ENCODE results near the gene HTD2.

The HTD2 gene

DNA sequence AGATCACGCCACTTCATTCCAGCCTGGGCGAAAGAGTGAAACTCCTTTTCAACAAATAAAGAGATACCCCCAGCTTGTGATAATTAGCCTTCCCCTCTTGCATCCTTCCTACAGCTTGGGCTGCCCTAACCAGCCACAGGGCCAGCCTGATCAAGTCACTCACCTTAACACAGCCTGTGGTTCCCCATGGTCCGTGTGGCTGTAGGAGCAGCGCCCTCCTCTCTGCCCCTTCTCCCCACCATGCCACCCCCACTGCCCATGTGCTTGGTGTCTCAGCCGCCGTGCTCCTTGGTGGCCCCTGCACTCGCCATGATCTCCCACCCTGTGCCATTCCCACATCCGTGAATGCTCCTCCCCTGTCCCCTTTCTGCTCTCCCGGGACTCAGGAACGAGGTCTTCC, 13.5 kb upstream of the HTD2 start:
- no peak for DNase-seq (ENCODE audit: low read depth)

DNA sequence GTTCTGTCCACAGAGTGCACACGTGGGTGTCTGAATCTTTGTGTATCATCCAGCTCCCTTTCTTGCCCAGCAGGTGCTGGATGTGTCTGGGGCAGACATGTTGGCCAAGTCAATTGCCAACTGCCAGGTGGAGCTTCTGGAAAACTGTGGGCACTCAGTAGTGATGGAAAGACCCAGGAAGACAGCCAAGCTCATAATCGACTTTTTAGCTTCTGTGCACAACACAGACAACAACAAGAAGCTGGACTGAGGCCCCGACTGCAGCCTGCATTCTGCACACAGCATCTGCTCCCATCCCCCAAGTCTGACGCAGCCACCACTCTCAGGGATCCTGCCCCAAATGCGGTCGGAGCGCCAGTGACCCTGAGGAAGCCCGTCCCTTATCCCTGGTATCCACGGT, 12.8 kb upstream of the HTD2 start:
- DNase-seq (ENCODE audit: low read depth): no peak

GRCh38 chr3:58296269-58296668, 10.1 kb upstream of the HTD2 start:
- DNase-seq (ENCODE audit: low read depth): no peak

- no peak for DNase-seq (ENCODE audit: low read depth)
Measured at GRCh38 chr3:58296843-58297242, 9.5 kb upstream of the HTD2 start.

DNA sequence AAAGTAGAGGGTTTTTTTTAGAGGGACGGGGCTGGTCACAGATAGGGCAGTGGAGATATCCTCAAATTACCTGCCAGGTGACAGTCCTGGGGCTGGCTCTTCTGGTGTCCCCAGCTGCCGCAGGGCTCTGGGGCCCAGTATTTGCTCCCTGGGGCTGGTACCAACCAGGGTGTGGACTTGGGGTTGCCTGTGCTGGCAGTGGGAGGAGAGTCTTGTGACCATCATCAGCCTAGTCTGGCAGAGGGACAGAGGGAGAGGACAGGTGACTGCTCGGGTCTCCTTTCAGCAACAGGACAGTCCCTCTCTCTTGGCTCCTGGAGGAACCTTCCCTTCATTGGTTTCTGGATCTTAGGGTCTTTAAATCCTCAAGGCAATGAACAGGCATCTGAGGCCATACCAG, 8.1 kb upstream of the HTD2 start:
- no peak for DNase-seq (ENCODE audit: low read depth)

DNA sequence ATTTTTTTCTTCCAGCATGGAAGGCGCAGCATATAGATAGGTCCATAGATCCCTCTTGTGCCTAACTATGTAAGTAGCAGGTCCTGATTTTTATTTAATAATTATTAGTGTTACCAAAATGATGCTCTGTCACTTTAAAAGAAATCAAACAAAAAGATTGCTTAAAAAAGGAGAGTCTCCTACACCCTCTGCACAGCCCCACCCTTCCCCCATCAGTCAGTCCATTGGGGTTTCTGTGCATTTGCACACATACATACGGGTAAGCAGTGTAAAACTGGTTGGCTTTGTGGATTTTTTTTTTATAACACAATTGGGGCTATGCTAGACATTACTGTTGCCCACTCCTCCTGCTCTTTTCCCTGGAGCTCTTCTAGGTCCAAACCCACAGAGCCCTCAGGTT, 7.2 kb upstream of the HTD2 start:
- DNase-seq (ENCODE audit: low read depth): no peak

DNA sequence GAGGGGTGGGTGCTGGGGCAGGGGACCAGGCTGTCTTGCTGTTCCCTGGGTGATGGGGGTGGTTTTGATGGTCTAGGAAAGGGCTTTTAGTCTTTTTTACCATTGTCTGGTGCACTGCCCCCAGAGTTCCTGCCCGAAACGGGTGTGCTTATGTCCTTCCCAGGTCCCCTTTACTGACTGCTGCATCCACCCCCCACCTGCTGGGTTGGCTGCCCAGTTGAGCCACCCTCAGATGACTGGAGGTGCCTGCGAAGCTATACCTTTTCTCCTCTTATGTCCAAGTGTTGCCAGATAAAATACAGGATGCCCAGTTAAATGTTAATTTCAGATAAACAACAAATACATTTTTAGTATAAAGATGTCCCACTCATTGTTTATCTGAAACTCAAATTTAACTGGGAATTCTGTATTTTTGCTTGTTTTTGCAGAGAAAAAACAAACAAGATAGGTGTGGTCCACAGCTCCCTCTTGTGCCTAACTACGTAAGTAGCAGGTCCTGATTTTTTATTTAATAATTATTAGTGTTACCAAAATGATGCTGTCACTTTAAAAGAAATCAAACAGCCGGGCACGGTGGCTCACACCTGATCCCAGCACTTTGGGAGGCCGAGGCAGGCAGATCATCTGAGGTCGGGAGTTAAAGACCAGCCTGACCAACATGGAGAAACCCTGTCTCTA, 6.3 kb upstream of the HTD2 start:
- DNase-seq (ENCODE audit: low read depth): no peak

GRCh38 chr3:58307639-58308215, 1.4 kb downstream of the HTD2 start:
- no peak for DNase-seq (ENCODE audit: low read depth)

DNA sequence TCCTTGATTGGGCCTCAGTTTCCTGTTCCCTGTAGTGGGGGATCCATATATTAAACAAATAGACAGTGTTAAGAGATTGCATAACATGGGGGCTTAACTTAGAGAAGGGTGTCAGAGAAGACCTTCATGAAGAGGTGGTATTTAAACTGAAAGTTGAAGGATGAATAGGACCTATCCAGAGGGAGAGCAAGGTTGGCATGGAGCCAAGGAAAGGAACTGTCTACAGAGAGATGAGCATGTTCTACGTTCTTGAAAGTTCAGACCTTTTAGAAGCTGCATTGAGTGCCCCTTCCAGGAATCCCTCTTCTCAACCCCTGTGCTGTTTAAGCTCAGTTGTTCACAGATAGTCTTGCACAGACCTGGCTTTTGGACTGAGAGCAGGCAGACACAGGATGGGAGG, 2.4 kb downstream of the HTD2 start:
- DNase-seq (ENCODE audit: low read depth): no peak

- no peak for DNase-seq (ENCODE audit: low read depth)
Measured at GRCh38 chr3:58317811-58318210, 11.5 kb downstream of the HTD2 start.

- no peak for DNase-seq (ENCODE audit: low read depth)
Measured at GRCh38 chr3:58321791-58322190, 15.5 kb downstream of the HTD2 start.

DNA sequence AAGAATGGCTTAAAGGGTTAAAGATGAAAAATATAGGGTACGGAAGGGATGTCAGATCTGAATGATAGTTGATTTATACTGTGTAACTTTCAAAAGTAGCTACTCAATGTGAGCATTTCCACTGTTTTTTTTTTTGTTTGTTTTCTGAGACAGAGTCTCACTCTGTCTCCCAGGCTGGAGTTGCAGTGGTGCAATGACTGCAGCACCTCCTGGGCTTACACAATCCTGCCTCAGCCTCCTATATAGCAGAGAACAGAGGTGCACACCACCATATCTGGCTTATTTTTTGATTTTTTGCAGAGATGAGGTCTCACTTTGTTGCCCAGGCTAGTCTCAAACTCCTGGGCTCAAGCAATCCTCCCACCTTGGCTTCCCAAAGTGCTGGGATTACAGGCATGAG, 16.5 kb downstream of the HTD2 start:
- DNase-seq (ENCODE audit: low read depth): no peak

DNA sequence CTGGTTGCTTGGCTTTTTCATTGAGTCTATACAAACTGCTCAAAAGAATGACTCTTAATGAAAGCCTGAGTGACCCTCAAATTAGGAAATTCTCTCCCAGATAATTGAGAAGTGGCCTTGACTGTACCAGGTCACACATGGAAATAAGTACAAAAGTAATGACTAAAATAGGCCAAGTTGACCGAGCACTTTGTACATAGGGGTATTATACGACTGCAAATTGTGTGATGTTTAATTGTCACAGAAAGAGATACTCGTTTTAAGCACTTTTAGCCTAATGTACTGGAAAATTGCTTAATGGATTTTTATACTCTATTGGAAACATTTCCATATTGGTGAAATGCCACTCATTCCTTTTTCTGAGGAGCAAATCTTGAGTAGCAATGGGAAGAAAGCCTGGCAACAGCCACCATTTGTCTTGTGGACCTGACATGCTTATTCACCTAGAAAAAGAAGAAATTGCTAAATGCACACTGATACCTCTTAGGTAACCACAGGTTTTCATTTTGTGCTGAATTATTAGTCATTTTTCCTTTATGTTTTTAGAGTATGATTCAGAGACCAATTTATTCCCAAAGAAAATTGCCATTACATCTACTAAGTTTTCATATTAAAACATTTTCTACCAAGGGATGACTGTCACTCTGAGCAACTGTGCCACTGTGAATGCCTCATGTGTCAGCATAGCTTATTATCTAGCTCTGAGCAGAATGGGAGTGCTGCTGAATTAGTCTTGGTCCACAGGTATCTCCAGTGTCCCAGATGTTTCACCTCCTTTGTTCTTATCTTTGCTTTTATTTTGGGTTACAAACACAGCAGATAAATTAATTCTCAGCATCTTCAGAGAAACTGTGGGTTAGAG, 17.4 kb downstream of the HTD2 start:
- DNase-seq (ENCODE audit: low read depth): no peak

DNA sequence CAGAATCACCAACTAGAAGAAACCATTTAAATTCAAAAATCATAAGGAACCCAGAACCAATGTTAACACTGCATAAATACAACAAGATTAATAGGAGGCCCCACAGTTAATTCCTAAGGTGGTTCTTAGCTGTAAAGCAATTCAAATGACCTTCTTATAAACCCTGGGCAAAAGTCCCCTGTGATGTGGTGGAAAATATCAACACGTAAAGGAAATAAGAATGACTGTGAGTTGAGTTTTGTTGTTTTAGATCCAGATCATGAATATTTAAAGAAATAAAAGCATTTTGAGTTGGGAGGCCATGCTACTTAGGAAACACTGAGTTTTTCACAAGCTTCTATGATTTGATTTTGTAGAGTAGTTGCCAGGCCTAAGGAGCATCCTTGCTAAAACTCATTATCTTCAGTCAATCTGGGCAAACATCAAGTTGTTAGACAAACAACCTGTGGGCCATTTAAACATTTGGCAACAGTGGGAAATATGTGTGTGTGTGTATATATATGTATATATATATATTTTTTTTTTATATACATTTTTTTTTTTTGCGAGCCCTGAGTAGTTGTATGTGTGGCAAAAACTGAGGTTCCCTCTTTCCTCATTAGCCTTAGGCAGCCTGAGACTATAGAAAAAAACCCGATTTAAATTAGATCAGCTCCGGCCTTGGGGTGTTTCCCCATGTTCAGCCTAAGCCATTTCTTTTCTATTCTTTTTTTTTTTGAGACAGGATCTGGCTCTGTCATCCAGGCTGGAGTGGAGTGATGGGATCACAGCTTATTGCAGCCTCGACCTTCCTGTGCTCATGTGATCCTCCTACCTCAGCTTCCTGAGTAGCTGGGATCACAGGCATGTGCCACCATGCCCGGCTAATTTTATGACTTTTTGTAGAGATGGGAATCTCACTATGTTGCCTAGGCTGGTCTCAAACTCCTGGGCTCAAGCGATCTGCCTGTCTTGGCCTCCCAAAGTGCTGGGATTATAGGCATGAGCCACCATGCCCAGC, 18.4 kb downstream of the HTD2 start:
- no peak for DNase-seq (ENCODE audit: low read depth)

DNA sequence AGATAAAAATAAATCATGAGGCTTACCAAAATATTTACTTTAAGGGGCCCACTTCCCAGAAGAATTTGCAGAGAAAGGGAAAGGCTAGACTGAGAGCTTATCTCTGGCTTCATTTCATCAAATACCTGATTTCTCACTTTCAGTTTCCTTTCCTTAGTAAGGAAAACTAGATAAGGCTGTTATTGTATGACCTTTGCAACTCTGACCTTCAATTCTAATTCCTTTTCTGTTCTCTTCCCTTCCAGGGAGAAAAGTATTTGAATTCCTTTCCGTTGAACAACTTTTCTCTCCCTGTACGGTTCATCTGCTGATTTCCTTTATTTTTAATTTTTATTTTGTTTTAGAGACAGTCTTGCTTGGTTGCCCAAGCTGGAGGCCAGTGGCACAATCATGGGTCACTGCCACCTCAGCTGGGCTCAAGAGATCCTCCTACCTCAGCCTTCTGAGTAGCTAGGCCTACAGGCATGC, 19.2 kb downstream of the HTD2 start:
- no peak for DNase-seq (ENCODE audit: low read depth)

DNA sequence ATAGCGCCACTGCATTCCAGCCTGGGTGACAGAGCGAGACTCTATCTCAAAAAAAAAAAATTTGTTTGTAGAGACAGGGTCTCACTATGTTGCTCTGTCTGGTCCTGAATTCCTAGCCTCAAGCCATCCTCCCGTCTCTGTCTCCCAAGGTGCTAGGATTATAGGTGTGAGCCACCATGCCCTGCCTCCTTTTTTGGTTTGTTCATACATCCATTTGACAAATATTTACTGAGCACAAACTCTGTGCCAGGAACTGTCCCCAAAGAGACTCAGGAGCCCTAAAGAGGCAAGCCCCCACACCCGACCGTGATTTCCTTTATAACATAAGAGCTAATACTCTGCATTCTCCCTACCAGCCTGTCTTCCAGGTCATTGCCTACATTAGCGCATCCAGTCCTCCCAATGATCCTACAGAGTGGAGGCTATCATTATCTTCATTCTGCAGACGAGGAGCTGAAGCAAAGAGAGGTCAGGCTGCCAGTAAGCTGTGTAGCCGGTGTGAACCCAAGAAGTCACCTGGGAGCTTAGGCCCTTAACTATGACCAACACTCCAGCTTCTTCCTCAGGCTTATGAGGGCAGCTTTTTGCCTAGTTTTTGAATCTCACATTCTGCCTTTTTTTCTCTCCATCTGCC, 20.1 kb downstream of the HTD2 start:
- no peak for DNase-seq (ENCODE audit: low read depth)

- DNase-seq (ENCODE audit: low read depth): no peak
Measured at GRCh38 chr3:58329150-58329921, 23.0 kb downstream of the HTD2 start.

GRCh38 chr3:58329922-58330413, 23.6 kb downstream of the HTD2 start:
- DNase-seq (ENCODE audit: low read depth): no peak

DNA sequence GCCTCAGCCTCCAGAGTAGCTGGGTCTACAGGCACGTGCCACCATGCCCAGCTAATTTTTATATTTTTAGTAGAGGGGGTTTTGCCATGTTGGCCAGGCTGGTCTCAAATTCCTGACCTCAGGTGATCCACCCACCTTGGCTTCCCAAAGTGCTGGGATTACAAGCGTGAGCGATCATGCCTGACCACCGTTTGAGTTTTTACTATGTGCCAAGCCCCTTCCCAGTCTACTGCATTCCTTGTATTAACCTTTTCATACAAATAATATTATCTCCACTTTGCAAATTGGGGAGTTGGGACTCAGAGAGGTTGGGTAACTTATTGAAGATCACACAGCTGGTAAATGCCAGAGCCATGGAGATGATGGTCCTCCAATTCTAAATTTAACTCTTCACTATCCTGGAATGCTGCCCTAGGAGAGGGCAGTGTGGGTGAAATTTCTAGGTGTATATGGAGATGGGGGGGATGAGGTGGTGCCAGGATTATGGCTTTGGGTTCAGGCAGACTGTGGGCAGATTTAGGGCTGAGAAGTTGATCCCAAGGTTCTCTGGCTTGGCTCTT, 25.4 kb downstream of the HTD2 start:
- no peak for DNase-seq (ENCODE audit: low read depth)

DNA sequence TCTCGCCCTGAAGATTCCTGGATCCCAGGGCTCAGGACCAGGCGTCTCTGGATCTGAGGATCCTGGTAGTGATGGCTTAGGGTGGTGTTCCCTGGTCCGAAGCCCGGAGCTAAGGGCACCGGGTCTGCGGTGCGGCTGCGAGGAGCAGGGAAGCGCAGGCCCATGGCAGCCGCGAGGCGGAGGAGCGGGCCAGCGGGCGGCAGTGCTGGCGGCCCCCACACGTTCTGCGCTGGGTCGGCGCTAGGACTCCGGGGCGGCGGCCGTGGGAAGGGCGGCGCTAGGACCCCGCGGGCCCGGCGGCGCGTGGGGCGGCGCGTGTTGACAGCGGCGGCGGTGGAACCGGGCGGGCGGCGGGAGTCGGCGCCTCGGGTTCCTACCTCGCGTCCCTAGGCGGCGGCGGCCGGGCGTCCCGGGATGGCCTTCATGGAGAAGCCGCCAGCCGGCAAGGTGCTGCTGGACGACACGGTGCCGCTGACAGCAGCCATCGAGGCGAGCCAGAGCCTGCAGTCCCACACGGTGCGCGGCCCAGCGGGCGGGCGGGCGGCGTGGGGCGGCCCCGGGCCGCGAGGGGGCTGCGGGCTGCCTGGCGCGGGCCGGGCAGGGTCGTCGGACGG, 26.4 kb downstream of the HTD2 start, which contains the start of gene PXK:
TSS of gene PXK (plus strand) at position 318 of the 614 bp plus-strand sequence. CDS start at position 415, 97 bp downstream.
- no peak for DNase-seq (ENCODE audit: low read depth)
